ENCODE results near the gene FOXL3.

Gene FOXL3

DNA sequence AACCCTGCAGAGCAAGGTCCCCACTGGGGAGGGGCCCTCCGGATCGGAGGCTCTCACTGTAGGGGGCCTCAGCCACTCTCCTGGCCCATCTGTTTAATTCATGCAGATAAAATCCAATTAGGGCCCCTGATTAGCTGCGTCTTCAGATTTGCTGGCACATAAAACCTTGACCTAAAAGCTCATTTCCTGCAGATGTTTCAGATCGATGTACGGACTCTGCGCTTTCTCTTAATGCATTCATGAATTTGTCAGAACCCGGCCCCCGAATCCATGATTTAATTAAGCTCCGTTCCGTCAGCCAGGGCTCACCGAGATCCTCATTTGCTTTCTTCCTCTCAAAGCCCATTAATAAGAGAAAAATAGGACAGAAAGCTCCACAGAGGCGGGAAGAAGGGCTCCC lies 40.0 kb upstream of the FOXL3 start:
- Histone ChIP-seq H3K9me2 (replicated peaks; ENCODE audit: control insufficient read depth, low read length) (no peaks in the 10 kb centered on the region), H4K20me1 (ENCODE audit: control insufficient read depth, insufficient read depth, low read depth, low read length) (no peaks in the 10 kb centered on the region), H3K27me3 (ENCODE audit: control insufficient read depth, low read length) (no peaks in the 10 kb centered on the region), H3K27ac (ENCODE audit: low read depth, low read length) (no peak overlapping the region), H3K4me2 (ENCODE audit: low read length) (no peak overlapping the region), H3K9me3 (ENCODE audit: control insufficient read depth, insufficient read depth, low read length) (peaks cover 71% of the 10 kb centered on the region), H3K4me1 (ENCODE audit: control insufficient read depth, low read length) (no peaks in the 10 kb centered on the region), H3K79me2 (ENCODE audit: control insufficient read depth, low read length) (no peaks in the 10 kb centered on the region), H3F3A (ENCODE audit: control insufficient read depth, insufficient read depth) (no peaks in the 10 kb centered on the region), H3K36me3 (ENCODE audit: control insufficient read depth, low read length) (no peaks in the 10 kb centered on the region), H3K4me3 (ENCODE audit: low read length) (no peak overlapping the region)
- TF ChIP-seq, protein P1, sequence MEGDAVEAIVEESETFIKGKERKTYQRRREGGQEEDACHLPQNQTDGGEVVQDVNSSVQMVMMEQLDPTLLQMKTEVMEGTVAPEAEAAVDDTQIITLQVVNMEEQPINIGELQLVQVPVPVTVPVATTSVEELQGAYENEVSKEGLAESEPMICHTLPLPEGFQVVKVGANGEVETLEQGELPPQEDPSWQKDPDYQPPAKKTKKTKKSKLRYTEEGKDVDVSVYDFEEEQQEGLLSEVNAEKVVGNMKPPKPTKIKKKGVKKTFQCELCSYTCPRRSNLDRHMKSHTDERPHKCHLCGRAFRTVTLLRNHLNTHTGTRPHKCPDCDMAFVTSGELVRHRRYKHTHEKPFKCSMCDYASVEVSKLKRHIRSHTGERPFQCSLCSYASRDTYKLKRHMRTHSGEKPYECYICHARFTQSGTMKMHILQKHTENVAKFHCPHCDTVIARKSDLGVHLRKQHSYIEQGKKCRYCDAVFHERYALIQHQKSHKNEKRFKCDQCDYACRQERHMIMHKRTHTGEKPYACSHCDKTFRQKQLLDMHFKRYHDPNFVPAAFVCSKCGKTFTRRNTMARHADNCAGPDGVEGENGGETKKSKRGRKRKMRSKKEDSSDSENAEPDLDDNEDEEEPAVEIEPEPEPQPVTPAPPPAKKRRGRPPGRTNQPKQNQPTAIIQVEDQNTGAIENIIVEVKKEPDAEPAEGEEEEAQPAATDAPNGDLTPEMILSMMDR (IDR thresholded peaks at IDR 0.05; ENCODE audit: low read depth, low read length, poor library complexity, severe bottlenecking), result no peak
- no peak for TF ChIP-seq EZH2phosphoT487 (IDR thresholded peaks at IDR 0.05; ENCODE audit: borderline replicate concordance, low read length)

DNA sequence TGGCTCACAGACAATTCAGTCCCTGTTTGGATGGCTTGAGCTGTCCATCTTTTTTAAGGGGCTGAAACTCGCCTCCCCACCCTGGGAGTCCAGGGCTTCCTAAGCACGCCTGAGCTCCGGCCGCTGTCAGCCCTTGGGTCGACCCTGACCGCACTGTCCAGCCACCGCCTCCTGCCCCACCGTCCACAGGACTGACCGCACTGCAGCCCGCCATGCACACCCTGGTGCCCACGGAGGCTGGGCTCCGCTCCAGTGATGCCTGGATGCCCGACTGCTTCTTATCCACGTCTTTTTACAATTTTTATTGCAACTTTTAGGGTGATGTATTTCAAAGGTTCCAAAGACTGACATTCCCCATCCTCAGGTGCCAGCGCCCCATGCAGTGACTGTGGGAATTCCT lies 39.4 kb upstream of the FOXL3 start:
- Histone ChIP-seq H3K4me2 (ENCODE audit: low read length) (no peak overlapping the region), H3K4me1 (ENCODE audit: control insufficient read depth, low read length) (no peaks in the 10 kb centered on the region), H3K79me2 (ENCODE audit: control insufficient read depth, low read length) (no peaks in the 10 kb centered on the region), H3K4me3 (ENCODE audit: low read length) (no peak overlapping the region), H3K36me3 (ENCODE audit: control insufficient read depth, low read length) (no peaks in the 10 kb centered on the region), H3K9me3 (ENCODE audit: control insufficient read depth, insufficient read depth, low read length) (peaks cover 71% of the 10 kb centered on the region), H4K20me1 (ENCODE audit: control insufficient read depth, insufficient read depth, low read depth, low read length) (no peaks in the 10 kb centered on the region), H3F3A (ENCODE audit: control insufficient read depth, insufficient read depth) (no peaks in the 10 kb centered on the region), H3K27ac (ENCODE audit: low read depth, low read length) (no peak overlapping the region), H3K9me2 (replicated peaks; ENCODE audit: control insufficient read depth, low read length) (no peaks in the 10 kb centered on the region), H3K27me3 (ENCODE audit: control insufficient read depth, low read length) (no peaks in the 10 kb centered on the region)
- TF ChIP-seq EZH2phosphoT487 (IDR thresholded peaks at IDR 0.05; ENCODE audit: borderline replicate concordance, low read length), result no peak
- TF ChIP-seq, protein P1 (IDR thresholded peaks at IDR 0.05; ENCODE audit: low read depth, low read length, poor library complexity, severe bottlenecking), result no peak

DNA sequence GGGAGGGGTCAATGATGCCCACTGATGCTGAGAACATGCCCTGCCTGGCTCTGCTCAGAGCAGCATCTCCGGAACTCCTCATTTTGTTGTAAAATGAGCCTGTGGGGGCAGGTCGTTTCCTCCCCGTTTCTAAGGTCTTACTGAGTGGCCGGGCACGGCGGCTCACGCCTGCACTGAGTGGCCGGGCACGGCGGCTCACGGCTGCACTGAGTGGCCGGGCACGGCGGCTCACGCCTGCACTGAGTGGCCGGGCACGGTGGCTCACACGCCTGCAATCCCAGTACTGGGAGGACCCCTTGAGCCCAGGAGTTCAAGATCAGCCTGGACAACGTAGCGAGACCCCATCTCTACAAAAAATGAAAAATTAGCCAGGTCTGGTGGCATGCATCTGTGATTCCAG lies 39.0 kb upstream of the FOXL3 start:
- Histone ChIP-seq H3K36me3 (ENCODE audit: control insufficient read depth, low read length) (no peaks in the 10 kb centered on the region), H4K20me1 (ENCODE audit: control insufficient read depth, insufficient read depth, low read depth, low read length) (no peaks in the 10 kb centered on the region), H3F3A (ENCODE audit: control insufficient read depth, insufficient read depth) (no peaks in the 10 kb centered on the region)

More for the DNA sequence above, 39.0 kb upstream of the FOXL3 start:
- no peaks in the 10 kb centered on the region for H3K4me1 ChIP-seq (ENCODE audit: control insufficient read depth, low read length)
- TF ChIP-seq EZH2phosphoT487 (IDR thresholded peaks at IDR 0.05; ENCODE audit: borderline replicate concordance, low read length), result no peak
- TF ChIP-seq, protein P1 (IDR thresholded peaks at IDR 0.05; ENCODE audit: low read depth, low read length, poor library complexity, severe bottlenecking), result no peak
- H3K4me3 ChIP-seq (ENCODE audit: low read length), result no peak overlapping the region
- no peak overlapping the region for H3K27ac ChIP-seq (ENCODE audit: low read depth, low read length)
- no peaks in the 10 kb centered on the region for H3K79me2 ChIP-seq (ENCODE audit: control insufficient read depth, low read length)
- peaks cover 71% of the 10 kb centered on the region for H3K9me3 ChIP-seq (ENCODE audit: control insufficient read depth, insufficient read depth, low read length)
- no peaks in the 10 kb centered on the region for H3K9me2 ChIP-seq (replicated peaks; ENCODE audit: control insufficient read depth, low read length)
- no peak overlapping the region for H3K4me2 ChIP-seq (ENCODE audit: low read length)
- no peaks in the 10 kb centered on the region for H3K27me3 ChIP-seq (ENCODE audit: control insufficient read depth, low read length)
